HepG2 (cell line): ENCODE results near the gene TNK1. TPM values are rescaled to one million over a fixed set of nuclear protein-coding genes. Genes with fewer than 3 reads are reported as not detected.

Experiments used
- CBFB ChIP-seq: sonication (generic); formaldehyde crosslinking; IDR thresholded peaks from 2 replicates; pipeline ENCODE4 v1.4.0; 2020; ENCODE audit warnings: missing genetic modification reagents
- CTCF ChIP-seq: sonication (generic); formaldehyde crosslinking; IDR thresholded peaks from 2 replicates; pipeline ENCODE4 v1.5.0; 2020; ENCODE audit warnings: mild to moderate bottlenecking, missing genetic modification reagents, moderate library complexity
- E2F2 ChIP-seq: sonication (generic); formaldehyde crosslinking; IDR thresholded peaks from 2 replicates; pipeline ENCODE4 v1.4.0; 2020; ENCODE audit warnings: missing genetic modification reagents, borderline replicate concordance
- ZNF607 ChIP-seq: sonication (generic); formaldehyde crosslinking; IDR thresholded peaks from 2 replicates; pipeline ENCODE4 v1.5.1; 2020; ENCODE audit warnings: missing genetic modification reagents, mild to moderate bottlenecking, borderline replicate concordance
- polyA plus RNA-seq, 8 experiments: library from polyadenylated mRNA; depleted of rRNA in 3 of 8; stranded (reverse) in 7 of 8; unstranded in 1 of 8; fragments of >200 nt; fragmentation: Illumina TruSeq in 4 of 8; extraction: Trizol in 4 of 8; gene quantifications; 2 replicates each; pipeline versions ENCODE4 v1.2.1 to v1.2.3, GENCODE V29; 2011 to 2016; ENCODE audit warnings: low read depth in 4 of 8, missing spikeins in 1 of 8, mixed read lengths in 1 of 8; ENCODE audit not compliant: insufficient read depth in 1 of 8
- total RNA-seq, 5 experiments: library from RNA; depleted of rRNA; stranded (reverse); fragments of >200 nt; fragmentation: Illumina TruSeq; extraction: Trizol; gene quantifications; 2 replicates each; pipeline ENCODE4 v1.2.3, GENCODE V29; 2016; ENCODE audit warnings: low read depth in 1 of 5
- TF ChIP-seq, protein P1 (sequence below): sonication (generic); formaldehyde crosslinking; IDR thresholded peaks from 2 replicates; pipeline ENCODE4 v1.5.1; 2020; ENCODE audit warnings: mild to moderate bottlenecking, missing genetic modification reagents, borderline replicate concordance
- TF ChIP-seq, protein P2 (sequence below), 2 experiments: fragments of 450-650 bp in 1 of 2; sonication (generic) in 1 of 2; formaldehyde crosslinking; IDR thresholded peaks; 2 replicates each; pipeline versions ENCODE4 v1.5.0 to v1.8.0; 2020 to 2022; ENCODE audit warnings: mild to moderate bottlenecking in 1 of 2, missing genetic modification reagents in 1 of 2
- TF ChIP-seq, protein P3 (sequence below): sonication (generic); formaldehyde crosslinking; IDR thresholded peaks from 2 replicates; pipeline ENCODE4 v1.5.0; 2020; ENCODE audit warnings: mild to moderate bottlenecking, missing genetic modification reagents

The TNK1 gene
- total and polyA plus RNA-seq, 2 of the 13 experiments (the other 11 are each of a cell fraction or from before 2014, with no cell fraction given): 2.0 to 3.5 TPM

DNA sequence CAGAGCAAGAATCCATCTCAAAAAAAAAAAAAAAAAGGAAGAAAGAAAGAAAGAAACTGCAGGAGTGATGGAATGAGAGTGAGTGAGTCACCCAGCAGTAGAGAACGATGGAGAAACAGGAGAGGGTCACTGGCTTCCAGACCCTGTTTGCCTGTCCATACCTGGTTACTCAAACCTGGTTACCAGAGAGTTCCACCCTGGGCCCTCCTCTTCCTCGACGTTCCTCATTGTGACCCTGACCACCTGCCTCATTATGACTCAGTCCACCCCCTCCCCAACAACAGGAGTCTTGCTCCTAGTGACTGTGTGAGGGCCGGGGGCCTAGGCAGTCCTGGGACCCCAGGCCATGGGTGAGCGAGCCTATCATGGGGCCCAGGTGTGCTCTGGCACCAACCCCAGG, 47.7 kb downstream of the TNK1 start, which contains the start of gene SPEM3 (continued):
- TF ChIP-seq E2F2 (CRISPR knock-in tag) (no peak), CBFB (CRISPR knock-in tag) (no peak), CTCF (CRISPR knock-in tag) (no peak), ZNF607 (no peak)
- TF ChIP-seq, protein P1, sequence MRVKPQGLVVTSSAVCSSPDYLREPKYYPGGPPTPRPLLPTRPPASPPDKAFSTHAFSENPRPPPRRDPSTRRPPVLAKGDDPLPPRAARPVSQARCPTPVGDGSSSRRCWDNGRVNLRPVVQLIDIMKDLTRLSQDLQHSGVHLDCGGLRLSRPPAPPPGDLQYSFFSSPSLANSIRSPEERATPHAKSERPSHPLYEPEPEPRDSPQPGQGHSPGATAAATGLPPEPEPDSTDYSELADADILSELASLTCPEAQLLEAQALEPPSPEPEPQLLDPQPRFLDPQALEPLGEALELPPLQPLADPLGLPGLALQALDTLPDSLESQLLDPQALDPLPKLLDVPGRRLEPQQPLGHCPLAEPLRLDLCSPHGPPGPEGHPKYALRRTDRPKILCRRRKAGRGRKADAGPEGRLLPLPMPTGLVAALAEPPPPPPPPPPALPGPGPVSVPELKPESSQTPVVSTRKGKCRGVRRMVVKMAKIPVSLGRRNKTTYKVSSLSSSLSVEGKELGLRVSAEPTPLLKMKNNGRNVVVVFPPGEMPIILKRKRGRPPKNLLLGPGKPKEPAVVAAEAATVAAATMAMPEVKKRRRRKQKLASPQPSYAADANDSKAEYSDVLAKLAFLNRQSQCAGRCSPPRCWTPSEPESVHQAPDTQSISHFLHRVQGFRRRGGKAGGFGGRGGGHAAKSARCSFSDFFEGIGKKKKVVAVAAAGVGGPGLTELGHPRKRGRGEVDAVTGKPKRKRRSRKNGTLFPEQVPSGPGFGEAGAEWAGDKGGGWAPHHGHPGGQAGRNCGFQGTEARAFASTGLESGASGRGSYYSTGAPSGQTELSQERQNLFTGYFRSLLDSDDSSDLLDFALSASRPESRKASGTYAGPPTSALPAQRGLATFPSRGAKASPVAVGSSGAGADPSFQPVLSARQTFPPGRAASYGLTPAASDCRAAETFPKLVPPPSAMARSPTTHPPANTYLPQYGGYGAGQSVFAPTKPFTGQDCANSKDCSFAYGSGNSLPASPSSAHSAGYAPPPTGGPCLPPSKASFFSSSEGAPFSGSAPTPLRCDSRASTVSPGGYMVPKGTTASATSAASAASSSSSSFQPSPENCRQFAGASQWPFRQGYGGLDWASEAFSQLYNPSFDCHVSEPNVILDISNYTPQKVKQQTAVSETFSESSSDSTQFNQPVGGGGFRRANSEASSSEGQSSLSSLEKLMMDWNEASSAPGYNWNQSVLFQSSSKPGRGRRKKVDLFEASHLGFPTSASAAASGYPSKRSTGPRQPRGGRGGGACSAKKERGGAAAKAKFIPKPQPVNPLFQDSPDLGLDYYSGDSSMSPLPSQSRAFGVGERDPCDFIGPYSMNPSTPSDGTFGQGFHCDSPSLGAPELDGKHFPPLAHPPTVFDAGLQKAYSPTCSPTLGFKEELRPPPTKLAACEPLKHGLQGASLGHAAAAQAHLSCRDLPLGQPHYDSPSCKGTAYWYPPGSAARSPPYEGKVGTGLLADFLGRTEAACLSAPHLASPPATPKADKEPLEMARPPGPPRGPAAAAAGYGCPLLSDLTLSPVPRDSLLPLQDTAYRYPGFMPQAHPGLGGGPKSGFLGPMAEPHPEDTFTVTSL: no peak
- TF ChIP-seq, protein P2, sequence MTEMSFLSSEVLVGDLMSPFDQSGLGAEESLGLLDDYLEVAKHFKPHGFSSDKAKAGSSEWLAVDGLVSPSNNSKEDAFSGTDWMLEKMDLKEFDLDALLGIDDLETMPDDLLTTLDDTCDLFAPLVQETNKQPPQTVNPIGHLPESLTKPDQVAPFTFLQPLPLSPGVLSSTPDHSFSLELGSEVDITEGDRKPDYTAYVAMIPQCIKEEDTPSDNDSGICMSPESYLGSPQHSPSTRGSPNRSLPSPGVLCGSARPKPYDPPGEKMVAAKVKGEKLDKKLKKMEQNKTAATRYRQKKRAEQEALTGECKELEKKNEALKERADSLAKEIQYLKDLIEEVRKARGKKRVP (CRISPR knock-in tag; IDR thresholded peaks at IDR 0.05): no peak
- TF ChIP-seq, protein P3, sequence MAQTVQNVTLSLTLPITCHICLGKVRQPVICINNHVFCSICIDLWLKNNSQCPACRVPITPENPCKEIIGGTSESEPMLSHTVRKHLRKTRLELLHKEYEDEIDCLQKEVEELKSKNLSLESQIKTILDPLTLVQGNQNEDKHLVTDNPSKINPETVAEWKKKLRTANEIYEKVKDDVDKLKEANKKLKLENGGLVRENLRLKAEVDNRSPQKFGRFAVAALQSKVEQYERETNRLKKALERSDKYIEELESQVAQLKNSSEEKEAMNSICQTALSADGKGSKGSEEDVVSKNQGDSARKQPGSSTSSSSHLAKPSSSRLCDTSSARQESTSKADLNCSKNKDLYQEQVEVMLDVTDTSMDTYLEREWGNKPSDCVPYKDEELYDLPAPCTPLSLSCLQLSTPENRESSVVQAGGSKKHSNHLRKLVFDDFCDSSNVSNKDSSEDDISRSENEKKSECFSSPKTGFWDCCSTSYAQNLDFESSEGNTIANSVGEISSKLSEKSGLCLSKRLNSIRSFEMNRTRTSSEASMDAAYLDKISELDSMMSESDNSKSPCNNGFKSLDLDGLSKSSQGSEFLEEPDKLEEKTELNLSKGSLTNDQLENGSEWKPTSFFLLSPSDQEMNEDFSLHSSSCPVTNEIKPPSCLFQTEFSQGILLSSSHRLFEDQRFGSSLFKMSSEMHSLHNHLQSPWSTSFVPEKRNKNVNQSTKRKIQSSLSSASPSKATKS (CRISPR knock-in tag): no peak
